K562 (cell line): ENCODE data around the gene POSTN.

Experiments
- MXI1 ChIP-seq: IDR thresholded peaks from 2 replicates; pipeline ENCODE4 v1.6.1; 2011; ENCODE audit warnings: low read depth, mild to moderate bottlenecking, improper control_type of control experiment, low read length
- POLR2A ChIP-seq: fragments of 450-650 bp; conservative IDR thresholded peaks from 2 replicates; pipeline ENCODE4 v1.6.1; 2016
- ZNF75A ChIP-seq: fragments of 450-650 bp; formaldehyde crosslinking; IDR thresholded peaks from 2 replicates; pipeline ENCODE4 v1.4.0; 2020; ENCODE audit warnings: mild to moderate bottlenecking
- TF ChIP-seq, protein P1 (sequence below): sonication (generic); formaldehyde crosslinking; IDR thresholded peaks from 2 replicates; pipeline ENCODE4 v1.8.0; 2022; ENCODE audit warnings: mild to moderate bottlenecking, low read depth, missing genetic modification reagents
- TF ChIP-seq, protein P2 (sequence below), 3 experiments: IDR thresholded peaks in 2 of 3; conservative IDR thresholded peaks in 1 of 3; 2 replicates each; pipeline ENCODE4 v1.5.1; 2011 to 2012; ENCODE audit warnings: low read length in 3 of 3, mild to moderate bottlenecking in 3 of 3, control low read depth in 2 of 3, improper control_type of control experiment in 1 of 3, inconsistent platforms in 1 of 3, low read depth in 1 of 3, mixed read lengths in 1 of 3, moderate library complexity in 1 of 3; ENCODE audit not compliant: insufficient read depth in 2 of 3

DNA sequence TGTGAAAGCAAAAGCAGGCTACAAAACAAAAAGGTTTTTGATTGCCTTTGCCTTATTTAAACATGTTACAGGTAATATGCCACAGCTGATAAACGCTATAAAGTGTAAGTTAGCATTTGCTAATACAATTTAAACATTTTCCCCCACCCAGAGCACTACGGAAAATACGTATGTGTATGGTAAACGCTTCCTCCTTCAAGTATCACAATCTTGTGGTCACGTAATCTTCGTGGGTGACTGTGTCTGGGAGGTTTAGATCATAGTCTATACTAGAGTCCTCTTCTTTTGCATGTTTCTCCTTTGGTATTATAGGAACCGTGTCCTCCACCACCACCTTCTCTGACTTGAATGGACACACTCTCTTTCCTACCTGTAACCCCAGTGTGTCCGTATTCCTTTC, 38.1 kb upstream of the POSTN start:
- TF ChIP-seq, protein P1, sequence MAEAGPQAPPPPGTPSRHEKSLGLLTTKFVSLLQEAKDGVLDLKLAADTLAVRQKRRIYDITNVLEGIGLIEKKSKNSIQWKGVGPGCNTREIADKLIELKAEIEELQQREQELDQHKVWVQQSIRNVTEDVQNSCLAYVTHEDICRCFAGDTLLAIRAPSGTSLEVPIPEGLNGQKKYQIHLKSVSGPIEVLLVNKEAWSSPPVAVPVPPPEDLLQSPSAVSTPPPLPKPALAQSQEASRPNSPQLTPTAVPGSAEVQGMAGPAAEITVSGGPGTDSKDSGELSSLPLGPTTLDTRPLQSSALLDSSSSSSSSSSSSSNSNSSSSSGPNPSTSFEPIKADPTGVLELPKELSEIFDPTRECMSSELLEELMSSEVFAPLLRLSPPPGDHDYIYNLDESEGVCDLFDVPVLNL (CRISPR knock-in tag), result no peak
- TF ChIP-seq ZNF75A (CRISPR knock-in tag), result no peak
- no peak for TF ChIP-seq POLR2A
- TF ChIP-seq MXI1, result no peak
- TF ChIP-seq, protein P2, sequence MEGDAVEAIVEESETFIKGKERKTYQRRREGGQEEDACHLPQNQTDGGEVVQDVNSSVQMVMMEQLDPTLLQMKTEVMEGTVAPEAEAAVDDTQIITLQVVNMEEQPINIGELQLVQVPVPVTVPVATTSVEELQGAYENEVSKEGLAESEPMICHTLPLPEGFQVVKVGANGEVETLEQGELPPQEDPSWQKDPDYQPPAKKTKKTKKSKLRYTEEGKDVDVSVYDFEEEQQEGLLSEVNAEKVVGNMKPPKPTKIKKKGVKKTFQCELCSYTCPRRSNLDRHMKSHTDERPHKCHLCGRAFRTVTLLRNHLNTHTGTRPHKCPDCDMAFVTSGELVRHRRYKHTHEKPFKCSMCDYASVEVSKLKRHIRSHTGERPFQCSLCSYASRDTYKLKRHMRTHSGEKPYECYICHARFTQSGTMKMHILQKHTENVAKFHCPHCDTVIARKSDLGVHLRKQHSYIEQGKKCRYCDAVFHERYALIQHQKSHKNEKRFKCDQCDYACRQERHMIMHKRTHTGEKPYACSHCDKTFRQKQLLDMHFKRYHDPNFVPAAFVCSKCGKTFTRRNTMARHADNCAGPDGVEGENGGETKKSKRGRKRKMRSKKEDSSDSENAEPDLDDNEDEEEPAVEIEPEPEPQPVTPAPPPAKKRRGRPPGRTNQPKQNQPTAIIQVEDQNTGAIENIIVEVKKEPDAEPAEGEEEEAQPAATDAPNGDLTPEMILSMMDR (IDR thresholded peaks at IDR 0.05 in 2 of 3, conservative IDR thresholded peaks at IDR 0.05 in 1 of 3; ENCODE audit: insufficient read depth in 2 of 3, low read depth in 1 of 3, low read length in 3 of 3), result no peak
